Activated CD4-positive, CD25-positive, alpha-beta regulatory T cell treated with anti-CD3 and anti-CD28 coated beads, Interleukin-2, amount 50 U/mL, for 72 hours (primary cell): ENCODE data around the gene MMP1.
"Not testable (repeated sequence)": the region's sequence is repeated elsewhere in the genome, so short reads cannot be mapped to it uniquely, and the experiment has no call there.

Source experiments
- DNase-seq: peaks from one replicate; pipeline ENCODE4 v3.0.0; 2021

The MMP1 gene

GRCh38 chr11:102757823-102758549 is 40.0 kb downstream of the MMP1 start:
- no peak for DNase-seq

DNA sequence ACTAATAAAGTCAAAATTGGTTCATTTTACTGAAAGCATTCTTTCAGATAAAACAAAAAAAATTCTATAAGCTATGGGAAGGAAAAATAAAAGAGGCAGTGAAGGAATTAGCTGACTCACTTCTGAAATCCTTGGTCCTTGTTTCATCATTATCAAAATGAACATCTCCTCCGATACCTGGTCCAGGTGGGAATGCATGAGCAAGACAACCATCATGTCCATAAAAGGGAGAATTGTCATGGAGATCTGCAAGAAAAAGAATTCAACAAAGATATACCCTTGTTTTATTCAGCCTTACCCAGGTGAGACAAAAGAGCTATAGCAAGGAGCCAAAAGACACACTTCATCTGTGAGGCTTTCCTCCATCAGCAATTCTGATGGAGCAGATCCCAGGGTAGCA is 44.7 kb downstream of the MMP1 start:
- no peak for DNase-seq

DNA sequence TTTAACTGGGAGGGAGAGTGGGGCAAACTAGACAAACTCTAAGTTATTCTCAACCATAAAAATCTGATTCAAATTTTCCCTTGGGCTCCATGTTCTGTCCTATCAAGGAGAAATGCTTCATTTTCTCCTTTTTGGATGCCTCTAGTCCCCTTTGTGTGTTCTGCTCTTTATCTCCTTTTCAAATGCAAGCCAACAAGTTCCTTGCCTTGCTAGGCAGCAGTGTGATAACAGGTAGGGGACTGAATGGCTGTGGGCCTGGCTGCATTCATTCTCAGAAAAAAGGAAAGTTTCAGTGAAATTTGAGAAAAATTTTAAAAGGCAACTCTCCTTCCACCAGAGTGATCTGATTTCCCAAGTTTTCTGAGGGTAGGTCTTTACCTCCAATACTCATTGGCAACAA is 46.3 kb downstream of the MMP1 start:
- DNase-seq = no peak

- DNase-seq = no peak
These were observed 48.7 kb downstream of the MMP1 start for GRCh38 chr11:102749101-102749722.

GRCh38 chr11:102746746-102747578 is 51.0 kb downstream of the MMP1 start:
- DNase-seq = not testable (repeated sequence)
